PC-9 (cell line): Measurements from ENCODE around the gene TERT. TPM values are rescaled to one million over a fixed set of nuclear protein-coding genes. Genes with fewer than 3 reads are reported as not detected.

ENCODE experiments used
- BruUV-seq: library from RNA; stranded (reverse); fragments of 400-500 nt; replicated peaks from 2 replicates; lab custom pipeline; 2021; lab: Mats Ljungman, UMichigan
- CTCF ChIA-PET: fragments of 300-600 bp; sonication (Branson Sonifier 250); formaldehyde crosslinking; loops from one replicate; lab custom pipeline; 2022; ENCODE audit warnings: antibody characterized with exemption; lab: Charles Lee
- POLR2A ChIA-PET: fragments of 300-600 bp; sonication (Branson Sonifier 250); formaldehyde crosslinking; loops from one replicate; lab custom pipeline; 2022; ENCODE audit warnings: antibody characterized with exemption; ENCODE audit not compliant: unreplicated experiment; lab: Charles Lee
- DNase-seq, 2 experiments: peaks; one replicate each; pipeline versions ENCODE4 v3.0.0 to v3.0.0-alpha.2; 2015 to 2022; ENCODE audit warnings: mixed read lengths in 1 of 2
- H2AFZ ChIP-seq: fragments of 200-600 bp; sonication (generic); 2 replicates; pipeline ENCODE4 v1.8.1; 2017; ENCODE audit warnings: antibody characterized with exemption
- H3F3A ChIP-seq: fragments of 200-600 bp; sonication (generic); 2 replicates; pipeline ENCODE4 v1.8.1; 2017; ENCODE audit warnings: antibody characterized with exemption, mild to moderate bottlenecking, low read depth; ENCODE audit not compliant: insufficient read depth
- H3K27ac ChIP-seq: fragments of 200-600 bp; sonication (generic); 2 replicates; pipeline ENCODE4 v1.6.1; 2016; ENCODE audit warnings: mixed run types
- H3K27me3 ChIP-seq: fragments of 200-600 bp; sonication (generic); 2 replicates; pipeline ENCODE4 v1.6.1; 2016; ENCODE audit warnings: low read depth, mixed run types; ENCODE audit not compliant: insufficient read depth
- H3K36me3 ChIP-seq: fragments of 200-600 bp; sonication (generic); 2 replicates; pipeline ENCODE4 v1.6.1; 2016; ENCODE audit warnings: low read depth, mixed run types
- H3K4me1 ChIP-seq: fragments of 200-600 bp; sonication (generic); replicated peaks from 2 replicates; pipeline ENCODE4 v1.6.1; 2016; ENCODE audit warnings: mixed run types; ENCODE audit not compliant: insufficient read depth
- H3K4me2 ChIP-seq: fragments of 200-600 bp; sonication (generic); 2 replicates; pipeline ENCODE4 v1.6.1; 2017; ENCODE audit warnings: mixed run types
- H3K4me3 ChIP-seq: fragments of 200-600 bp; sonication (generic); 2 replicates; pipeline ENCODE4 v1.6.1; 2016; ENCODE audit warnings: mixed run types
- H3K79me2 ChIP-seq: fragments of 200-600 bp; sonication (generic); 2 replicates; pipeline ENCODE4 v1.6.1; 2017; ENCODE audit warnings: low read depth, mixed run types
- H3K9me2 ChIP-seq: fragments of 200-600 bp; sonication (generic); 2 replicates; pipeline ENCODE4 v1.8.1; 2017; ENCODE audit warnings: mild to moderate bottlenecking; ENCODE audit not compliant: insufficient read depth
- H3K9me3 ChIP-seq: fragments of 200-600 bp; sonication (generic); 2 replicates; pipeline ENCODE4 v1.8.1; 2016; ENCODE audit warnings: low read depth; ENCODE audit not compliant: insufficient read depth
- H4K20me1 ChIP-seq: fragments of 200-600 bp; sonication (generic); 2 replicates; pipeline ENCODE4 v1.8.1; 2017; ENCODE audit not compliant: insufficient read depth
- EZH2 ChIP-seq: fragments of 200-600 bp; sonication (generic); IDR thresholded peaks from 2 replicates; pipeline ENCODE4 v1.8.0; 2017; ENCODE audit warnings: antibody characterized with exemption, low read depth
- intact Hi-C: fragments of 100-400 bp; cut with micrococcal nuclease; formaldehyde crosslinking; loops from one replicate; pipeline ENCODE4 v1.10.0; 2022; ENCODE audit not compliant: unreplicated experiment
- total RNA-seq: library from RNA; stranded (reverse); gene quantifications from 2 replicates; pipeline ENCODE4 v1.2.3, GENCODE V29; 2021
- TF ChIP-seq, protein P1 (sequence below): fragments of 200-600 bp; sonication (generic); conservative IDR thresholded peaks from 2 replicates; pipeline ENCODE4 v1.6.1; 2017; ENCODE audit warnings: mixed run types, antibody characterized with exemption, mild to moderate bottlenecking, moderate library complexity

TERT gene
- total RNA-seq, 1 experiment from 2014 or later: 0.74 TPM

DNA sequence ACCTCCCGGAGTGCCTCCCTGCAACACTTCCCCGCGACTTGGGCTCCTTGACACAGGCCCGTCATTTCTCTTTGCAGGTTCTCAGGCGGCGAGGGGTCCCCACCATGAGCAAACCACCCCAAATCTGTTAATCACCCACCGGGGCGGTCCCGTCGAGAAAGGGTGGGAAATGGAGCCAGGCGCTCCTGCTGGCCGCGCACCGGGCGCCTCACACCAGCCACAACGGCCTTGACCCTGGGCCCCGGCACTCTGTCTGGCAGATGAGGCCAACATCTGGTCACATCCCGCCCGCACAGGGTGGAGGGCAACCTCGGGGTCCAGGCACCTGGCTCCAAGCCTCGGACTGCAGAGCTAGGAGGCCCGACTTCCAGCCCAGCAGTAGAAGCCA, 776 bp upstream of the TERT start:
- Histone ChIP-seq H3F3A (peaks cover 8% of the 10 kb centered on the region; the same call in 1 of the 2 replicates), H3K27me3 (peaks cover 22% of the 10 kb centered on the region; the same call in 1 of the 2 replicates), H3K4me2 (no peak overlapping the region), H3K36me3 (no peaks in the 10 kb centered on the region), H3K79me2 (no peaks in the 10 kb centered on the region), H3K27ac (no peak overlapping the region), H2AFZ (no peak overlapping the region), H4K20me1 (no peaks in the 10 kb centered on the region), H3K9me2 (no peaks in the 10 kb centered on the region), H3K4me1 (no peaks in the 10 kb centered on the region), H3K9me3 (no peaks in the 10 kb centered on the region), H3K4me3 (no peak overlapping the region)
- TF ChIP-seq, protein P1, sequence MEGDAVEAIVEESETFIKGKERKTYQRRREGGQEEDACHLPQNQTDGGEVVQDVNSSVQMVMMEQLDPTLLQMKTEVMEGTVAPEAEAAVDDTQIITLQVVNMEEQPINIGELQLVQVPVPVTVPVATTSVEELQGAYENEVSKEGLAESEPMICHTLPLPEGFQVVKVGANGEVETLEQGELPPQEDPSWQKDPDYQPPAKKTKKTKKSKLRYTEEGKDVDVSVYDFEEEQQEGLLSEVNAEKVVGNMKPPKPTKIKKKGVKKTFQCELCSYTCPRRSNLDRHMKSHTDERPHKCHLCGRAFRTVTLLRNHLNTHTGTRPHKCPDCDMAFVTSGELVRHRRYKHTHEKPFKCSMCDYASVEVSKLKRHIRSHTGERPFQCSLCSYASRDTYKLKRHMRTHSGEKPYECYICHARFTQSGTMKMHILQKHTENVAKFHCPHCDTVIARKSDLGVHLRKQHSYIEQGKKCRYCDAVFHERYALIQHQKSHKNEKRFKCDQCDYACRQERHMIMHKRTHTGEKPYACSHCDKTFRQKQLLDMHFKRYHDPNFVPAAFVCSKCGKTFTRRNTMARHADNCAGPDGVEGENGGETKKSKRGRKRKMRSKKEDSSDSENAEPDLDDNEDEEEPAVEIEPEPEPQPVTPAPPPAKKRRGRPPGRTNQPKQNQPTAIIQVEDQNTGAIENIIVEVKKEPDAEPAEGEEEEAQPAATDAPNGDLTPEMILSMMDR: no peak
- TF ChIP-seq EZH2: no peak
- BruUV-seq: no TSS peak
- no peak for DNase-seq
- CTCF ChIA-PET: no interaction called here
- POLR2A ChIA-PET: no interaction called here
- intact Hi-C loops: no loop called here

DNA sequence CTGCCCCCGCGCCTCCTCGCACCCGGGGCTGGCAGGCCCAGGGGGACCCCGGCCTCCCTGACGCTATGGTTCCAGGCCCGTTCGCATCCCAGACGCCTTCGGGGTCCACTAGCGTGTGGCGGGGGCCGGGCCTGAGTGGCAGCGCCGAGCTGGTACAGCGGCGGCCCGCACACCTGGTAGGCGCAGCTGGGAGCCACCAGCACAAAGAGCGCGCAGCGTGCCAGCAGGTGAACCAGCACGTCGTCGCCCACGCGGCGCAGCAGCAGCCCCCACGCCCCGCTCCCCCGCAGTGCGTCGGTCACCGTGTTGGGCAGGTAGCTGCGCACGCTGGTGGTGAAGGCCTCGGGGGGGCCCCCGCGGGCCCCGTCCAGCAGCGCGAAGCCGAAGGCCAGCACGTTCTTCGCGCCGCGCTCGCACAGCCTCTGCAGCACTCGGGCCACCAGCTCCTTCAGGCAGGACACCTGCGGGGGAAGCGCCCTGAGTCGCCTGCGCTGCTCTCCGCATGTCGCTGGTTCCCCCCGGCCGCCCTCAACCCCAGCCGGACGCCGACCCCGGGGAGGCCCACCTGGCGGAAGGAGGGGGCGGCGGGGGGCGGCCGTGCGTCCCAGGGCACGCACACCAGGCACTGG, 548 bp downstream of the TERT start:
- BruUV-seq: no TSS peak
- no peak overlapping the region for H3K4me3 ChIP-seq
- intact Hi-C loops: no loop called here
- H3K27me3 ChIP-seq: peaks cover 17% of the 10 kb centered on the region; the same call in 1 of the 2 replicates
- DNase-seq: no peak
- H3K4me2 ChIP-seq: no peak overlapping the region; the same call in 1 of the 2 replicates
- ChIA-PET CTCF (no interaction called here), POLR2A (no interaction called here)
- no peaks in the 10 kb centered on the region for H3K9me2 ChIP-seq
- TF ChIP-seq, protein P1: no peak
- no peak for TF ChIP-seq EZH2
- H4K20me1 ChIP-seq: no peaks in the 10 kb centered on the region
- H3F3A ChIP-seq: peaks cover 8% of the 10 kb centered on the region; the same call in 1 of the 2 replicates
- no peak overlapping the region for H3K27ac ChIP-seq
- no peaks in the 10 kb centered on the region for H3K4me1 ChIP-seq
- no peaks in the 10 kb centered on the region for H3K36me3 ChIP-seq
- H3K9me3 ChIP-seq: no peaks in the 10 kb centered on the region
- H2AFZ ChIP-seq: no peak overlapping the region
- no peaks in the 10 kb centered on the region for H3K79me2 ChIP-seq

DNA sequence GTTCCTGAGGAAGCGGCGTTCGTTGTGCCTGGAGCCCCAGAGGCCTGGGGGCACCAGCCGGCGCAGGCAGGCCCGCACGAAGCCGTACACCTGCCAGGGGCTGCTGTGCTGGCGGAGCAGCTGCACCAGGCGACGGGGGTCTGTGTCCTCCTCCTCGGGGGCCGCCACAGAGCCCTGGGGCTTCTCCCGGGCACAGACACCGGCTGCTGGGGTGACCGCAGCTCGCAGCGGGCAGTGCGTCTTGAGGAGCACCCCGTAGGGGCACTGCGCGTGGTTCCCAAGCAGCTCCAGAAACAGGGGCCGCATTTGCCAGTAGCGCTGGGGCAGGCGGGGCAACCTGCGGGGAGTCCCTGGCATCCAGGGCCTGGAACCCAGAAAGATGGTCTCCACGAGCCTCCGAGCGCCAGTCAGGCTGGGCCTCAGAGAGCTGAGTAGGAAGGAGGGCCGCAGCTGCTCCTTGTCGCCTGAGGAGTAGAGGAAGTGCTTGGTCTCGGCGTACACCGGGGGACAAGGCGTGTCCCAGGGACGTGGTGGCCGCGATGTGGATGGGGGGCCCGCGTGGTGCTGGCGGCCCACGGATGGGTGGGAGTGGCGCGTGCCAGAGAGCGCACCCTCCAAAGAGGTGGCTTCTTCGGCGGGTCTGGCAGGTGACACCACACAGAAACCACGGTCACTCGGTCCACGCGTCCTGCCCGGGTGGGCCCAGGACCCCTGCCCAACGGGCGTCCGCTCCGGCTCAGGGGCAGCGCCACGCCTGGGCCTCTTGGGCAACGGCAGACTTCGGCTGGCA, 1.3 kb downstream of the TERT start:
- no peaks in the 10 kb centered on the region for H4K20me1 ChIP-seq
- DNase-seq: no peak
- peaks cover 10% of the 10 kb centered on the region; the same call in 1 of the 2 replicates for H3K27me3 ChIP-seq
- POLR2A ChIA-PET: no interaction called here
- CTCF ChIA-PET: interaction anchor here (0.6 kb wide), 1 partner anchor 623 kb away, joined by 10 read pairs; no protein-coding TSS in a partner anchor
- intact Hi-C loops: no loop called here
- no peaks in the 10 kb centered on the region for H3K9me2 ChIP-seq
- no peaks in the 10 kb centered on the region; the same call in 1 of the 2 replicates for H3K9me3 ChIP-seq
- no peaks in the 10 kb centered on the region for H3K4me1 ChIP-seq
- TF ChIP-seq, protein P1: no peak
- H3K36me3 ChIP-seq: no peaks in the 10 kb centered on the region
- H2AFZ ChIP-seq: no peak overlapping the region
- no TSS peak for BruUV-seq
- no peaks in the 10 kb centered on the region for H3K79me2 ChIP-seq
- no peak overlapping the region for H3K27ac ChIP-seq
- no peak overlapping the region for H3K4me3 ChIP-seq
- H3F3A ChIP-seq: peaks cover 8% of the 10 kb centered on the region; the same call in 1 of the 2 replicates
- no peak overlapping the region for H3K4me2 ChIP-seq
